22Rv1 (cell line): ENCODE measurements around the gene KLHL30.

ENCODE experiments used
- CTCF ChIP-seq: fragments of 450-650 bp; IDR thresholded peaks from 2 replicates; pipeline ENCODE4 v1.5.1; 2017; ENCODE audit warnings: mild to moderate bottlenecking
- ZFX ChIP-seq: fragments of 450-650 bp; IDR thresholded peaks from 2 replicates; pipeline ENCODE4 v1.6.1; 2017; ENCODE audit warnings: antibody characterized with exemption, borderline replicate concordance

GRCh38 chr2:238158018-238158508 is 19.6 kb downstream of the KLHL30 start:
- TF ChIP-seq CTCF: no peak
- TF ChIP-seq ZFX: no peak
